HepG2 (cell line): ENCODE measurements around the gene TRIM37. TPM values are rescaled to one million over a fixed set of nuclear protein-coding genes. Genes with fewer than 3 reads are reported as not detected.
A peak's percentile ranks its signal among the peaks of the same experiment; 100 is the strongest.

ENCODE experiments used
- ATAC-seq: fragments of 200-7000 bp; cut with Tn5 transposase; 3 replicates; pipeline ENCODE4 v1.9.1; 2020; ENCODE audit warnings: mild to moderate bottlenecking, moderate library complexity
- BruUV-seq: library from RNA; stranded (reverse); fragments of 400-500 nt; replicated peaks from 2 replicates; lab custom pipeline; 2021; lab: Mats Ljungman, UMichigan
- CTCF ChIA-PET: fragments of 300-600 bp; formaldehyde crosslinking; extraction: SDS; loops from one replicate; lab custom pipeline; 2021; ENCODE audit warnings: low total read pairs, inconsistent platforms, low intra/inter-chr PET ratio; lab: Yijun Ruan, JAX
- POLR2A ChIA-PET: fragments of 350-600 bp; sonication (Branson Sonifier 250); formaldehyde crosslinking; loops from one replicate; lab custom pipeline; 2020; ENCODE audit warnings: antibody characterized with exemption, inconsistent platforms; lab: Yijun Ruan, JAX
- DNase-seq: peaks from one replicate; pipeline ENCODE4 v3.0.0-alpha.2; 2015; ENCODE audit warnings: low spot score
- FAIRE-seq: peaks from 3 replicates; lab custom pipeline; 2011; peaks lifted over from hg19 to GRCh38; lab: Jason Lieb, UNC
- H2AFZ ChIP-seq: one replicate; pipeline ENCODE4 v1.6.1; 2011; ENCODE audit warnings: low read length, inconsistent platforms
- H3K27ac ChIP-seq: fragments of 300-600 bp; 3 replicates; pipeline ENCODE4 v1.8.0; 2011; ENCODE audit warnings: mixed run types, mild to moderate bottlenecking, mixed read lengths, low read length, inconsistent platforms; ENCODE audit not compliant: insufficient read depth; ENCODE audit errors: extremely low read length
- H3K27me3 ChIP-seq, 2 experiments: fragments of 200-600 bp in 1 of 2; 2 replicates in 1 of 2; 3 replicates in 1 of 2; pipeline versions ENCODE4 v1.6.0 to v1.8.0; 2011; ENCODE audit warnings: low read length in 2 of 2, mild to moderate bottlenecking in 2 of 2, moderate library complexity in 2 of 2, inconsistent platforms in 1 of 2; ENCODE audit not compliant: insufficient read depth in 2 of 2, control insufficient read depth in 1 of 2
- H3K36me3 ChIP-seq, 2 experiments: fragments of 200-600 bp in 1 of 2; replicated peaks in 1 of 2; 2 replicates in 1 of 2; 3 replicates in 1 of 2; pipeline versions ENCODE4 v1.5.1 to v1.8.0; 2011; ENCODE audit warnings: low read length in 2 of 2, inconsistent platforms in 1 of 2; ENCODE audit not compliant: insufficient read depth in 2 of 2, control insufficient read depth in 1 of 2
- H3K4me1 ChIP-seq: 2 replicates; pipeline ENCODE4 v1.5.1; 2012; ENCODE audit warnings: low read length, inconsistent platforms; ENCODE audit not compliant: insufficient read depth
- H3K4me2 ChIP-seq: 2 replicates; pipeline ENCODE4 v1.6.0; 2011; ENCODE audit warnings: low read depth, low read length, inconsistent platforms
- H3K4me3 ChIP-seq, 3 experiments: fragments of 200-600 bp in 1 of 3; sonication (generic), shearing (Covaris generic) in 1 of 3; replicated peaks in 1 of 3; 2 replicates each; pipeline ENCODE4 v1.5.1; 2011 to 2016; ENCODE audit warnings: low read length in 3 of 3, inconsistent platforms in 2 of 3, low read depth in 2 of 3, mild to moderate bottlenecking in 2 of 3, control low read depth in 1 of 3, mixed read lengths in 1 of 3; ENCODE audit not compliant: insufficient read depth in 1 of 3
- H3K79me2 ChIP-seq: one replicate; pipeline ENCODE4 v1.6.1; 2011; ENCODE audit warnings: low read length, inconsistent platforms; ENCODE audit not compliant: insufficient read depth
- H3K9ac ChIP-seq: 2 replicates; pipeline ENCODE4 v1.6.0; 2011; ENCODE audit warnings: mild to moderate bottlenecking, low read depth, low read length, inconsistent platforms; ENCODE audit not compliant: insufficient read depth
- H3K9me3 ChIP-seq: 2 replicates; pipeline ENCODE4 v1.5.1; 2012; ENCODE audit warnings: mild to moderate bottlenecking, low read length
- H4K20me1 ChIP-seq: 2 replicates; pipeline ENCODE4 v1.6.0; 2011; ENCODE audit warnings: inconsistent platforms, mild to moderate bottlenecking, low read length, moderate library complexity; ENCODE audit not compliant: insufficient read depth
- ATF3 ChIP-seq: sonication (generic); formaldehyde crosslinking; IDR thresholded peaks from 2 replicates; pipeline ENCODE4 v1.4.0; 2020; ENCODE audit warnings: missing genetic modification reagents
- DNMT1 ChIP-seq: sonication (generic); formaldehyde crosslinking; IDR thresholded peaks from 2 replicates; pipeline ENCODE4 v1.5.1; 2020; ENCODE audit warnings: mild to moderate bottlenecking, missing genetic modification reagents
- HIC2 ChIP-seq: sonication (generic); formaldehyde crosslinking; IDR thresholded peaks from 2 replicates; pipeline ENCODE4 v1.9.0; 2022; ENCODE audit warnings: low read depth, missing genetic modification reagents
- HNF4G ChIP-seq, 2 experiments: sonication (generic) in 1 of 2; formaldehyde crosslinking in 1 of 2; IDR thresholded peaks; 2 replicates each; pipeline versions ENCODE4 v1.4.0 to v1.6.1; 2011 to 2020; ENCODE audit warnings: borderline replicate concordance in 2 of 2, low read depth in 2 of 2, mild to moderate bottlenecking in 2 of 2, low read length in 1 of 2, missing genetic modification reagents in 1 of 2, moderate library complexity in 1 of 2
- RERE ChIP-seq: IDR thresholded peaks from 2 replicates; pipeline ENCODE4 v1.6.1; 2016; ENCODE audit warnings: low read depth, missing genetic modification reagents, missing compliant biosample characterization
- SRSF1 ChIP-seq: fragments of 200-400 bp; formaldehyde crosslinking; optimal IDR thresholded peaks from 2 replicates; pipeline ENCODE3; 2017; ENCODE audit warnings: mild to moderate bottlenecking, low read depth, low read length, moderate library complexity
- ZNF276 ChIP-seq: sonication (generic); formaldehyde crosslinking; IDR thresholded peaks from 2 replicates; pipeline ENCODE4 v1.4.0; 2020; ENCODE audit warnings: mild to moderate bottlenecking, low read depth, missing genetic modification reagents
- ZNF556 ChIP-seq: sonication (generic); formaldehyde crosslinking; IDR thresholded peaks from 2 replicates; pipeline ENCODE4 v1.4.0; 2020; ENCODE audit warnings: mild to moderate bottlenecking, missing genetic modification reagents, borderline replicate concordance
- ZNF691 ChIP-seq: sonication (generic); formaldehyde crosslinking; IDR thresholded peaks from 2 replicates; pipeline ENCODE4 v1.4.0; 2020; ENCODE audit warnings: missing genetic modification reagents, low read depth, mild to moderate bottlenecking, borderline replicate concordance
- ZNF782 ChIP-seq: sonication (generic); formaldehyde crosslinking; IDR thresholded peaks from 2 replicates; pipeline ENCODE4 v1.4.0; 2020; ENCODE audit warnings: missing genetic modification reagents, mild to moderate bottlenecking, borderline replicate concordance
- WGBS: methylation state at CpG from one replicate; pipeline ENCODE4 v1.1.6; 2017; ENCODE audit warnings: low lambda C conversion rate; 5-methylcytosine and 5-hydroxymethylcytosine counted together
- in situ Hi-C: cut with HindIII; loops from 2 replicates; pipeline ENCODE4 v1.10.0; 2017; ENCODE audit warnings: low pct_unique_long_range_greater_than_20kb; ENCODE audit not compliant: extremely low pct_ligation_motif_present
- intact Hi-C: fragments of 100-400 bp; cut with micrococcal nuclease; formaldehyde crosslinking; loops from one replicate; pipeline ENCODE4 v1.10.0; 2022; ENCODE audit not compliant: unreplicated experiment
- polyA plus RNA-seq, 8 experiments: library from polyadenylated mRNA; depleted of rRNA in 3 of 8; stranded (reverse) in 7 of 8; unstranded in 1 of 8; fragments of >200 nt; fragmentation: Illumina TruSeq in 4 of 8; extraction: Trizol in 4 of 8; gene quantifications; 2 replicates each; pipeline versions ENCODE4 v1.2.1 to v1.2.3, GENCODE V29; 2011 to 2016; ENCODE audit warnings: low read depth in 4 of 8, missing spikeins in 1 of 8, mixed read lengths in 1 of 8; ENCODE audit not compliant: insufficient read depth in 1 of 8
- total RNA-seq, 5 experiments: library from RNA; depleted of rRNA; stranded (reverse); fragments of >200 nt; fragmentation: Illumina TruSeq; extraction: Trizol; gene quantifications; 2 replicates each; pipeline ENCODE4 v1.2.3, GENCODE V29; 2016; ENCODE audit warnings: low read depth in 1 of 5

The TRIM37 gene
- total and polyA plus RNA-seq, 2 of the 13 experiments (the other 11 are each of a cell fraction or from before 2014, with no cell fraction given), result 12.4 to 39.1 TPM

- Histone ChIP-seq H3K27ac (peak overlapping the region; percentile 84), H3K27me3 (no peaks in the 10 kb centered on the region; a peak in 1 of 5 replicates), H3K9me3 (no peaks in the 10 kb centered on the region), H3K9ac (peak overlapping the region; percentile 81), H3K4me3 (peak overlapping the region; percentile 90 to 96 (median 94)), H4K20me1 (no peaks in the 10 kb centered on the region), H2AFZ (peak overlapping the region; percentile 67), H3K79me2 (peaks cover 34% of the 10 kb centered on the region), H3K4me2 (peak overlapping the region; percentile 94), H3K4me1 (peaks cover 36% of the 10 kb centered on the region), H3K36me3 (peaks cover 0 to 4% of the 10 kb centered on the region in 2 experiments; a peak in 3 of 5 replicates)
- 2% methylated on average over 6 of the region's 18 CpGs for WGBS
- in situ Hi-C loops, result loop anchor here (5.0 kb wide), 1 partner anchor 41 kb away; no protein-coding TSS in a partner anchor
- intact Hi-C loops, result loop anchor here (1.0 kb wide), 1 partner anchor 49 kb away; the partner anchor contains the start of genes PRR11 and SKA2
- ChIA-PET POLR2A (interaction anchor here (0.6 to 1.3 kb wide), 7 partner anchors 11 to 587 kb away, joined by 3 to 21 read pairs (median 5); partner anchors contain the start of genes PRR11, RAD51C, SKA2 and SMG8), CTCF (no interaction called here)
- peak; percentile 34 for DNase-seq
- ATAC-seq, result peak; percentile 57
- TSS peak; percentile 48 for BruUV-seq
- no peak for FAIRE-seq
- peak; percentile 62 for TF ChIP-seq HIC2
- peak; percentile 80 for TF ChIP-seq SRSF1
- TF ChIP-seq DNMT1 (CRISPR knock-in tag), result 0 out of 2 replicates have a peak, but pooled peaks have one; percentile 11
- TF ChIP-seq RERE (CRISPR knock-in tag), result 0 out of 2 replicates have a peak, but pooled peaks have one; percentile 4
- 0 out of 2 replicates have a peak, but pooled peaks have one; percentile 6 for TF ChIP-seq ATF3 (CRISPR knock-in tag)
- TF ChIP-seq ZNF782 (CRISPR knock-in tag), result peak; percentile 84; the same call in 1 of the 2 replicates
- peak; percentile 64; the same call in 1 of the 2 replicates for TF ChIP-seq ZNF276 (CRISPR knock-in tag)
- 0 out of 2 replicates have a peak, but pooled peaks have one; percentile 16 for TF ChIP-seq ZNF556
- TF ChIP-seq ZNF691 (CRISPR knock-in tag), result peak; percentile 78; the same call in 1 of the 2 replicates
- no peak for TF ChIP-seq HNF4G (IDR thresholded peaks at IDR 0.05; ENCODE audit: borderline replicate concordance, low read depth, low read length)
- peak; percentile 10; the same call in 1 of the 2 replicates for TF ChIP-seq HNF4G (CRISPR knock-in tag; IDR thresholded peaks at IDR 0.05; ENCODE audit: borderline replicate concordance, low read depth)
These were observed 723 bp downstream of the TRIM37 start for GRCh38 chr17:59105852-59106462.
